B cell (primary cell): ENCODE data around the gene PRM2. TPM values are rescaled to one million over a fixed set of nuclear protein-coding genes. Genes with fewer than 3 reads are reported as not detected.
A peak's percentile ranks its signal among the peaks of the same experiment; 100 is the strongest.

Source experiments
- ATAC-seq: fragments of 200-7000 bp; cut with Tn5 transposase; one replicate; pipeline ENCODE4 v1.10.0; 2021; ENCODE audit warnings: low read depth, mild to moderate bottlenecking, moderate number of reproducible peaks, moderate library complexity
- CTCF ChIA-PET: fragments of 350-600 bp; sonication (Branson Sonifier 250); formaldehyde crosslinking; loops from one replicate; lab custom pipeline; 2021; ENCODE audit warnings: antibody characterized with exemption, inconsistent platforms; lab: Charles Lee
- POLR2A ChIA-PET: fragments of 350-600 bp; sonication (Branson Sonifier 250); formaldehyde crosslinking; loops from one replicate; lab custom pipeline; 2021; ENCODE audit warnings: antibody characterized with exemption; lab: Charles Lee
- DNase-seq: peaks from one replicate; pipeline ENCODE4 v3.0.0; 2013
- H2AFZ ChIP-seq: 2 replicates; pipeline ENCODE4 v1.6.1; 2012; ENCODE audit warnings: mild to moderate bottlenecking, low read depth, low read length; ENCODE audit not compliant: insufficient read depth, poor library complexity, severe bottlenecking
- H3K27ac ChIP-seq, 2 donors: 1 replicate in 1 of 2; 2 replicates in 1 of 2; pipeline ENCODE4 v1.5.1; 2012 to 2013; ENCODE audit warnings: low read length in 2 of 2, mild to moderate bottlenecking in 2 of 2, moderate library complexity in 1 of 2
- H3K27me3 ChIP-seq, 4 experiments: fragments of 200-600 bp in 1 of 4; sonication (generic) in 1 of 4; replicated peaks in 1 of 4; 1 replicate in 2 of 4; 2 replicates in 2 of 4; pipeline versions ENCODE4 v1.6.1 to v1.7.0; 2013 to 2016; ENCODE audit warnings: low read length in 3 of 4, mild to moderate bottlenecking in 2 of 4, mixed read lengths in 1 of 4, moderate library complexity in 1 of 4; ENCODE audit not compliant: insufficient read depth in 4 of 4, control insufficient read depth in 3 of 4; ENCODE audit errors: control extremely low read depth in 1 of 4
- H3K36me3 ChIP-seq, 2 experiments: replicated peaks in 1 of 2; 1 replicate in 1 of 2; 2 replicates in 1 of 2; pipeline versions ENCODE4 v1.6.1 to v1.7.1; 2013; ENCODE audit warnings: low read length in 1 of 2; ENCODE audit not compliant: insufficient read depth in 2 of 2, control insufficient read depth in 1 of 2; ENCODE audit errors: control extremely low read depth in 1 of 2, extremely low read depth in 1 of 2
- H3K4me1 ChIP-seq, 2 donors: fragments of 200-600 bp in 1 of 2; sonication (generic) in 1 of 2; 1 replicate in 1 of 2; 2 replicates in 1 of 2; pipeline versions ENCODE4 v1.5.1 to v1.6.1; 2013 to 2017; ENCODE audit warnings: low read length in 2 of 2; ENCODE audit not compliant: control insufficient read depth in 2 of 2, insufficient read depth in 2 of 2
- H3K4me2 ChIP-seq: replicated peaks from 2 replicates; pipeline ENCODE3; 2012; ENCODE audit warnings: mild to moderate bottlenecking, low read depth, low read length; ENCODE audit not compliant: poor library complexity, severe bottlenecking
- H3K4me3 ChIP-seq, 5 experiments: fragments of 200-600 bp in 1 of 5; sonication (generic) in 1 of 5; 1 replicate in 3 of 5; 2 replicates in 2 of 5; pipeline versions ENCODE4 v1.5.1 to v1.7.0; 2011 to 2016; ENCODE audit warnings: low read length in 4 of 5, mild to moderate bottlenecking in 4 of 5, low read depth in 2 of 5, control low read depth in 1 of 5, moderate library complexity in 1 of 5; ENCODE audit not compliant: insufficient read depth in 1 of 5; ENCODE audit errors: control extremely low read depth in 1 of 5, extremely low read depth in 1 of 5
- H3K79me2 ChIP-seq: fragments of 200-600 bp; sonication (generic); one replicate; pipeline ENCODE4 v1.6.0; 2016; ENCODE audit warnings: low read length; ENCODE audit not compliant: control insufficient read depth, insufficient read depth
- H3K9ac ChIP-seq: fragments of 200-600 bp; sonication (generic); 2 replicates; pipeline ENCODE4 v1.6.1; 2017; ENCODE audit warnings: mild to moderate bottlenecking, low read length, moderate library complexity
- H3K9me3 ChIP-seq, 3 donors: one replicate each; pipeline versions ENCODE4 v1.6.1 to v1.7.1; 2013; ENCODE audit warnings: low read length in 2 of 3; ENCODE audit not compliant: control insufficient read depth in 2 of 3, insufficient read depth in 1 of 3; ENCODE audit errors: control extremely low read depth in 1 of 3
- H4K20me1 ChIP-seq: 2 replicates; pipeline ENCODE4 v1.6.0; 2012; ENCODE audit warnings: mild to moderate bottlenecking, low read length; ENCODE audit not compliant: insufficient read depth, control insufficient read depth, poor library complexity, severe bottlenecking
- H3K27ac Mint-ChIP-seq: one replicate; pipeline ENCODE4 v1.8.0; 2021; ENCODE audit warnings: mixed read lengths
- H3K27me3 Mint-ChIP-seq: one replicate; pipeline ENCODE4 v1.8.0; 2021; ENCODE audit warnings: mixed read lengths
- H3K4me1 Mint-ChIP-seq: one replicate; pipeline ENCODE4 v1.8.0; 2021; ENCODE audit warnings: mixed read lengths
- H3K4me3 Mint-ChIP-seq: one replicate; pipeline ENCODE4 v1.8.0; 2021; ENCODE audit warnings: mixed read lengths
- H3K9me3 Mint-ChIP-seq: one replicate; pipeline ENCODE4 v1.8.0; 2022; ENCODE audit warnings: mixed read lengths; ENCODE audit not compliant: insufficient read depth
- CTCF ChIP-seq: fragments of 200-600 bp; IDR thresholded peaks from one replicate; pipeline ENCODE4 v1.8.0; 2022; ENCODE audit warnings: antibody characterized with exemption, mild to moderate bottlenecking
- EZH2 ChIP-seq: IDR thresholded peaks from 2 replicates; pipeline ENCODE4 v1.6.1; 2012; ENCODE audit warnings: borderline replicate concordance, low read depth, mild to moderate bottlenecking, moderate library complexity, low read length; ENCODE audit not compliant: insufficient read depth, poor library complexity, severe bottlenecking
- WGBS: methylation state at CpG from one replicate; pipeline ENCODE4 v1.1.5; 2013; ENCODE audit warnings: missing lambda C conversion rate; ENCODE audit not compliant: insufficient coverage; 5-methylcytosine and 5-hydroxymethylcytosine counted together
- intact Hi-C: fragments of 100-400 bp; cut with micrococcal nuclease; formaldehyde crosslinking; loops from one replicate; pipeline ENCODE4 v1.10.0; 2022
- polyA plus RNA-seq: library from polyadenylated mRNA; depleted of rRNA; stranded (reverse); fragments of >200 nt; gene quantifications from 2 replicates; pipeline ENCODE4 v1.2.3, GENCODE V29; 2012
- total RNA-seq, 2 donors: library from RNA; stranded (reverse); fragments of 120-200 nt in 1 of 2; gene quantifications; 1 replicate in 1 of 2; 2 replicates in 1 of 2; pipeline versions ENCODE4 v1.2.3 to v1.2.4, GENCODE V29; 2013 to 2022

The PRM2 gene
- total and polyA plus RNA-seq, 2 donors (not counting 1 experiment from before 2014, with no cell fraction given), result not detected

GRCh38 chr16:11255737-11256660, 20.3 kb downstream of the PRM2 start, which contains the start of gene SOCS1:
TSS of gene SOCS1 (minus strand) at chr16:11256204. CDS start at chr16:11255478, 726 bp downstream.
- H3K9me3 Mint-ChIP-seq, result no peaks in the 10 kb centered on the region
- H3K4me3 Mint-ChIP-seq, result peak within 1 kb of the TSS; percentile 99
- Histone ChIP-seq H3K4me3 (peak within 1 kb of the TSS; percentile 65 to 90 (median 72)), H3K4me2 (peak within 1 kb of the TSS; percentile 98), H3K4me1 (peaks cover 50 to 62% of the 10 kb centered on the region in 2 donors), H3K27me3 (no peaks in the 10 kb centered on the region), H3K79me2 (peaks cover 20% of the 10 kb centered on the region), H2AFZ (peak within 1 kb of the TSS; percentile 97), H3K27ac (peak within 1 kb of the TSS; percentile 86 to 90), H3K9ac (peak within 1 kb of the TSS; percentile 91), H3K9me3 (no peaks in the 10 kb centered on the region), H4K20me1 (peaks cover 44% of the 10 kb centered on the region), H3K36me3 (peaks cover 2 to 17% of the 10 kb centered on the region in 2 experiments)
- ChIA-PET POLR2A (interaction anchor here (0.5 to 5.8 kb wide), 42 partner anchors 8 to 559 kb away, joined by 3 to 89 read pairs (median 4); partner anchors contain the start of gene PRM3), CTCF (interaction anchor here (0.6 to 10.3 kb wide), 57 partner anchors 10 to 374 kb away, joined by 3 to 223 read pairs (median 4); partner anchors contain the start of gene TNP2)
- intact Hi-C loops, result loop anchor here (1.0 to 10.0 kb wide), 10 partner anchors 31 to 659 kb away; partner anchors contain the start of genes GSPT1 and NUBP1
- ATAC-seq (peak; percentile 70), DNase-seq (peak; percentile 92)
- under 1% methylated on average over 99 of the region's 100 CpGs for WGBS
- H3K4me1 Mint-ChIP-seq, result peaks cover 53% of the 10 kb centered on the region
- no peaks in the 10 kb centered on the region for H3K27me3 Mint-ChIP-seq
- no peak for TF ChIP-seq EZH2
- peak; percentile 86 for TF ChIP-seq CTCF
- H3K27ac Mint-ChIP-seq, result peak within 1 kb of the TSS; percentile 99
